ENCODE data around the gene FBXO10.

Gene FBXO10

DNA sequence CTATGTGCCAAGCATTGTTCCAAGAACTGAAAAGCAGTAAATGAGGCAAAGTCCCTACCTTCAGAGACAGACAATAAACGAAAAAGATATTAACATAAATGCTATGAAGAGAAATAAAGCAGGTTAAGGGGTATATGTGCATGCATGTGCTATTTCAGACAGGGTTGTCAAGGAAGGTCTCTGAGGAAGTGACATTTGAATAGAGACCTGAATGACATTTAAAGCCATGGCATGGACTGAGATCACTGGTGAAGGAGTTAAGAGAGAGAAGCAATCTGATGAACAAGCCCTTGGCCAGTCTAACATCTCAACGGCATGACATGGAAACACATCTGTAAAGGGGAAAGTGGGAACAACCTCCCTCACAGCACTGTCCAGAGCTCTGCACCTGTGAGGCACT is 14.5 kb downstream of the FBXO10 start:
- H3K4me3 ChIP-seq (ENCODE audit: low read depth, low read length): no peak overlapping the region

DNA sequence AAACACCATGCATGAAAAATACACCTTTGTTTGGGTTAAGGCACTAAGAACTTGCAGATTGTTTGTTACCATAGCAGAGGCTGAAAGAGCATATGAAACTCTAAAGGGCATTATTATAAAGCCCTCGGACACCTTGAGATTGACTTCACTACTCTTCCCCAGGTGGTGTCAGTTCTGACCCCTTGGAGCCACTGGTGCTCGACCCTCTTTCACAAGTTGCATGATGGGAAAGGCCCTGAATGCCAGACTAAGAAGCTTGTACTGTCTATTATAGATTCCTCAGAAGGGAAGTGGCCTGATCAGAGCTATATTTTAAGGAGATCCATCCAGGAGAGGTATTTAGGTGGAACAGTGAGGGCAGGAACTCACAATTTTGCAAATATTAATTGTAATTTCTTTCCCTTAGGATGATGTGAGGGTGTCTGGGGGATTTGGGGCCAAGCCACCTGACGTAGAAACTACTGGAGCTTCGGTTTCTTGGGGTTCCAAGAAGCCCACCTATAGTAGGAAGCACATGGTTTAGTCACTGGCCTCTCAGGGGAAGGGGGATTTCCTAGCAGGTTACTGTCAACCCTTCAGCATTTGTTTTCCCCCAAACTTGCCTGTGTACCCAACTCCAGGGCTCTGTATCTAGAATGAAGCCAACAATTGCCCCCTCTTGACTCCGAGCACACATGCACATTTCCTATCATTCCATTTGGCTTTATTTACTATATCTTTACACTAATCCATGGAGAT is 16.2 kb downstream of the FBXO10 start:
- H3K4me3 ChIP-seq (ENCODE audit: low read depth, low read length): no peak overlapping the region
- DNase-seq (ENCODE audit: low read depth): no peak
- TF ChIP-seq, protein P1, sequence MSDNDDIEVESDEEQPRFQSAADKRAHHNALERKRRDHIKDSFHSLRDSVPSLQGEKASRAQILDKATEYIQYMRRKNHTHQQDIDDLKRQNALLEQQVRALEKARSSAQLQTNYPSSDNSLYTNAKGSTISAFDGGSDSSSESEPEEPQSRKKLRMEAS (IDR thresholded peaks at IDR 0.05; ENCODE audit: low read depth, low read length): no peak
- no peak for TF ChIP-seq POLR2A (IDR thresholded peaks at IDR 0.05; ENCODE audit: extremely low read depth, insufficient read length)
- TF ChIP-seq, protein P2, sequence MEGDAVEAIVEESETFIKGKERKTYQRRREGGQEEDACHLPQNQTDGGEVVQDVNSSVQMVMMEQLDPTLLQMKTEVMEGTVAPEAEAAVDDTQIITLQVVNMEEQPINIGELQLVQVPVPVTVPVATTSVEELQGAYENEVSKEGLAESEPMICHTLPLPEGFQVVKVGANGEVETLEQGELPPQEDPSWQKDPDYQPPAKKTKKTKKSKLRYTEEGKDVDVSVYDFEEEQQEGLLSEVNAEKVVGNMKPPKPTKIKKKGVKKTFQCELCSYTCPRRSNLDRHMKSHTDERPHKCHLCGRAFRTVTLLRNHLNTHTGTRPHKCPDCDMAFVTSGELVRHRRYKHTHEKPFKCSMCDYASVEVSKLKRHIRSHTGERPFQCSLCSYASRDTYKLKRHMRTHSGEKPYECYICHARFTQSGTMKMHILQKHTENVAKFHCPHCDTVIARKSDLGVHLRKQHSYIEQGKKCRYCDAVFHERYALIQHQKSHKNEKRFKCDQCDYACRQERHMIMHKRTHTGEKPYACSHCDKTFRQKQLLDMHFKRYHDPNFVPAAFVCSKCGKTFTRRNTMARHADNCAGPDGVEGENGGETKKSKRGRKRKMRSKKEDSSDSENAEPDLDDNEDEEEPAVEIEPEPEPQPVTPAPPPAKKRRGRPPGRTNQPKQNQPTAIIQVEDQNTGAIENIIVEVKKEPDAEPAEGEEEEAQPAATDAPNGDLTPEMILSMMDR (IDR thresholded peaks at IDR 0.05; ENCODE audit: low read depth, low read length): no peak

More for the DNA sequence above, 14.5 kb downstream of the FBXO10 start:
- TF ChIP-seq POLR2A (IDR thresholded peaks at IDR 0.05; ENCODE audit: extremely low read depth, insufficient read length) (no peak), MYC (IDR thresholded peaks at IDR 0.05; ENCODE audit: low read depth, low read length) (no peak)
- TF ChIP-seq, protein P1 (IDR thresholded peaks at IDR 0.05; ENCODE audit: low read depth, low read length): no peak
- no peak for DNase-seq (ENCODE audit: low read depth)

GRCh38 chr9:37559125-37559524 is 17.1 kb downstream of the FBXO10 start:
- TF ChIP-seq POLR2A (IDR thresholded peaks at IDR 0.05; ENCODE audit: extremely low read depth, insufficient read length) (no peak), MYC (IDR thresholded peaks at IDR 0.05; ENCODE audit: low read depth, low read length) (no peak)
- TF ChIP-seq, protein P1 (IDR thresholded peaks at IDR 0.05; ENCODE audit: low read depth, low read length): no peak
- TF ChIP-seq, protein P2 (IDR thresholded peaks at IDR 0.05; ENCODE audit: low read depth, low read length): no peak
- no peak overlapping the region for H3K4me3 ChIP-seq (ENCODE audit: low read depth, low read length)
- no peak for DNase-seq (ENCODE audit: low read depth)

DNA sequence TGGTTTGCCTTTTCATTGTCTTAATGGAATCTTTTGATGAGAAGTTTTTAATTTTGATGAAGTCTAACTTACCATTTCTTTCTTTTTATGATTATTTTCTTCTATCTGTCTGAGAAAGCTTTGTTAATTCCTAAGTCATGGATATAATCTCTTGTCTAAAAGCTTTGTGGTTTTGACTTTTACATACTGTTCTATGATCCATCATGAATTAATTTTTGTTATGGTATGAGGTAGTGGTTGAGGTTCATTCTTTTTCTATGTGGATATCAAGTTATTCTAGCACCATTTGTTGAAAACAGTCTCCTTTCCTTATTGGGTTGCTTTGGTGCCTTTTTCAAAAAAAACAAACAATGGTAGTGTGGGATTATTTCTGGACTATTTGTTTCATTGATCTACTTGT is 20.4 kb downstream of the FBXO10 start:
- TF ChIP-seq POLR2A (IDR thresholded peaks at IDR 0.05; ENCODE audit: extremely low read depth, insufficient read length) (no peak), MYC (IDR thresholded peaks at IDR 0.05; ENCODE audit: low read depth, low read length) (no peak)
- TF ChIP-seq, protein P2 (IDR thresholded peaks at IDR 0.05; ENCODE audit: low read depth, low read length): no peak
- TF ChIP-seq, protein P1 (IDR thresholded peaks at IDR 0.05; ENCODE audit: low read depth, low read length): no peak
- no peak for DNase-seq (ENCODE audit: low read depth)

GRCh38 chr9:37554318-37554717 is 21.9 kb downstream of the FBXO10 start:
- H3K4me3 ChIP-seq (ENCODE audit: low read depth, low read length): no peak overlapping the region
- no peak for DNase-seq (ENCODE audit: low read depth)
- TF ChIP-seq, protein P1 (IDR thresholded peaks at IDR 0.05; ENCODE audit: low read depth, low read length): no peak

More for the DNA sequence above, 20.4 kb downstream of the FBXO10 start:
- H3K4me3 ChIP-seq (ENCODE audit: low read depth, low read length): no peak overlapping the region

GRCh38 chr9:37551888-37552287 is 24.3 kb downstream of the FBXO10 start:
- TF ChIP-seq, protein P2 (IDR thresholded peaks at IDR 0.05; ENCODE audit: low read depth, low read length): no peak
- peak; percentile 3 for DNase-seq (ENCODE audit: low read depth)
- H3K4me3 ChIP-seq (ENCODE audit: low read depth, low read length): no peak overlapping the region

DNA sequence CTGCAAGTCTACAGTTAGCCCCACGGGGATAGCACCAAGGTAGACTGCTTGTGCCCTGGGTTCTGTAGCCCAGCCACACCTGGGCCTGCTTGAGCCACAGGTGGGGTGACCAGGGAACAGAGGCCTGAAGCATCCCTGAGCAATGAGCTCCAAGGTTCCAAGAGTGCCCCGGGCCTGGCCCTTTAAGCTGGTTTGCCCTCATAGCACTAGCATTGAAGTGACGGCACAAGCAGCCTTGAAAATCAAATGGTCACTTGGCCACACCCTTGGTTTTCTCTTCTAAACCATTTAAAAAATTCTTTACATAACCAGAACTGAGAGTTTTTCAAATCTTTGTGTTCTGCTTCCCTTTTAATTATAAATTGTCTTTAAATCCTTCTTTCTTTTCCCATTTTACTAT is 24.7 kb downstream of the FBXO10 start:
- H3K4me3 ChIP-seq (ENCODE audit: low read depth, low read length): no peak overlapping the region
- TF ChIP-seq, protein P2 (IDR thresholded peaks at IDR 0.05; ENCODE audit: low read depth, low read length): no peak
- TF ChIP-seq, protein P1 (IDR thresholded peaks at IDR 0.05; ENCODE audit: low read depth, low read length): no peak
- TF ChIP-seq MYC (IDR thresholded peaks at IDR 0.05; ENCODE audit: low read depth, low read length): no peak
- TF ChIP-seq POLR2A (IDR thresholded peaks at IDR 0.05; ENCODE audit: extremely low read depth, insufficient read length): no peak
- DNase-seq (ENCODE audit: low read depth): no peak

Measured in NB4 (cell line).